PC-3 (cell line): ENCODE measurements around the gene ZSCAN29. TPM values are rescaled to one million over a fixed set of nuclear protein-coding genes. Genes with fewer than 3 reads are reported as not detected.

ENCODE experiments used
- ATAC-seq: fragments of 200-7000 bp; cut with Tn5 transposase; 2 replicates; pipeline ENCODE4 v1.9.1; 2020; ENCODE audit warnings: mild to moderate bottlenecking, moderate library complexity
- BruUV-seq: library from RNA; stranded (reverse); fragments of 400-500 nt; replicated peaks from 2 replicates; lab custom pipeline; 2021; lab: Mats Ljungman, UMichigan
- CTCF ChIA-PET: fragments of 300-600 bp; sonication (Branson Sonifier 250); formaldehyde crosslinking; loops from one replicate; lab custom pipeline; 2022; ENCODE audit warnings: antibody characterized with exemption; lab: Charles Lee
- POLR2A ChIA-PET: fragments of 300-600 bp; sonication (Branson Sonifier 250); formaldehyde crosslinking; loops from one replicate; lab custom pipeline; 2022; ENCODE audit warnings: antibody characterized with exemption; ENCODE audit not compliant: unreplicated experiment; lab: Charles Lee
- DNase-seq: peaks from one replicate; pipeline ENCODE4 v3.0.0-alpha.2; 2015
- H2AFZ ChIP-seq: fragments of 300-600 bp; sonication (generic); 2 replicates; pipeline ENCODE4 v1.6.0; 2016; ENCODE audit warnings: antibody characterized with exemption, low read length
- H3F3A ChIP-seq: fragments of 300-600 bp; sonication (generic); one replicate; pipeline ENCODE4 v1.6.0; 2017; ENCODE audit warnings: antibody characterized with exemption, low read length, control low read depth, mild to moderate bottlenecking; ENCODE audit not compliant: unreplicated experiment
- H3K27ac ChIP-seq: fragments of 300-600 bp; sonication (generic); 2 replicates; pipeline ENCODE4 v1.5.1; 2016; ENCODE audit warnings: mild to moderate bottlenecking, low read length
- H3K27me3 ChIP-seq: fragments of 300-600 bp; sonication (generic); 2 replicates; pipeline ENCODE4 v1.6.1; 2016; ENCODE audit warnings: low read length, mixed read lengths
- H3K36me3 ChIP-seq: fragments of 300-600 bp; sonication (generic); 2 replicates; pipeline ENCODE4 v1.6.1; 2016; ENCODE audit warnings: low read depth, mixed run types, low read length, mixed read lengths
- H3K4me1 ChIP-seq: fragments of 300-600 bp; sonication (generic); 2 replicates; pipeline ENCODE4 v1.5.1; 2016; ENCODE audit warnings: low read length; ENCODE audit not compliant: insufficient read depth
- H3K4me2 ChIP-seq: fragments of 300-600 bp; sonication (generic); 2 replicates; pipeline ENCODE4 v1.6.0; 2016; ENCODE audit warnings: low read length
- H3K4me3 ChIP-seq: fragments of 300-600 bp; sonication (generic); 2 replicates; pipeline ENCODE4 v1.5.1; 2016; ENCODE audit warnings: mild to moderate bottlenecking, low read length, mixed read lengths
- H3K79me2 ChIP-seq: fragments of 300-600 bp; sonication (generic); 2 replicates; pipeline ENCODE4 v1.6.1; 2017; ENCODE audit warnings: low read length, mixed read lengths
- H3K9ac ChIP-seq: fragments of 300-600 bp; sonication (generic); 2 replicates; pipeline ENCODE4 v1.6.0; 2016; ENCODE audit warnings: mild to moderate bottlenecking, low read length
- H3K9me2 ChIP-seq: fragments of 300-600 bp; sonication (generic); replicated peaks from 2 replicates; pipeline ENCODE4 v1.6.1; 2016; ENCODE audit warnings: mixed run types, low read length, mixed read lengths
- H3K9me3 ChIP-seq: fragments of 300-600 bp; sonication (generic); 2 replicates; pipeline ENCODE4 v1.6.1; 2016; ENCODE audit warnings: low read length, mixed read lengths
- H4K20me1 ChIP-seq: fragments of 300-600 bp; sonication (generic); 2 replicates; pipeline ENCODE4 v1.6.1; 2016; ENCODE audit warnings: low read length, mixed read lengths
- CTCF ChIP-seq: fragments of 300-600 bp; sonication (generic); conservative IDR thresholded peaks from 2 replicates; pipeline ENCODE4 v1.5.1; 2017; ENCODE audit warnings: antibody characterized with exemption, low read depth, mild to moderate bottlenecking, low read length
- EZH2 ChIP-seq: fragments of 300-600 bp; sonication (generic); IDR thresholded peaks from one replicate; pipeline ENCODE4 v1.6.1; 2017; ENCODE audit warnings: antibody characterized with exemption, mild to moderate bottlenecking, low read length; ENCODE audit not compliant: unreplicated experiment
- EZH2phosphoT487 ChIP-seq: fragments of 300-600 bp; sonication (generic); IDR thresholded peaks from 2 replicates; pipeline ENCODE4 v1.6.1; 2018; ENCODE audit warnings: mild to moderate bottlenecking, antibody characterized with exemption, low read length, borderline replicate concordance
- intact Hi-C: fragments of 100-400 bp; cut with micrococcal nuclease; formaldehyde crosslinking; loops from 2 replicates; pipeline ENCODE4 v1.9.0; 2023
- total RNA-seq: library from RNA; depleted of rRNA; stranded (reverse); fragments of >200 nt; gene quantifications from 2 replicates; pipeline ENCODE4 v1.2.3, GENCODE V29; 2014

ZSCAN29 gene
- total RNA-seq, 1 experiment from 2014 or later, result 28.0 TPM

- ATAC-seq, result no peak
- no peak for DNase-seq
These were observed 54.5 kb downstream of the ZSCAN29 start for GRCh38 chr15:43316016-43316970.

GRCh38 chr15:43314171-43314570, 56.7 kb downstream of the ZSCAN29 start:
- Histone ChIP-seq H3K4me3 (no peak overlapping the region), H3K9me2 (no peaks in the 10 kb centered on the region), H3K4me2 (no peak overlapping the region), H3K4me1 (no peaks in the 10 kb centered on the region), H3K9ac (no peak overlapping the region), H3K79me2 (no peaks in the 10 kb centered on the region), H3F3A (no peaks in the 10 kb centered on the region), H3K9me3 (no peaks in the 10 kb centered on the region), H4K20me1 (no peaks in the 10 kb centered on the region), H2AFZ (no peak overlapping the region), H3K27me3 (peaks cover 24% of the 10 kb centered on the region), H3K27ac (no peak overlapping the region), H3K36me3 (no peaks in the 10 kb centered on the region)
- intact Hi-C loops, result no loop called here
- TF ChIP-seq CTCF (no peak), EZH2phosphoT487 (no peak), EZH2 (no peak)
- ChIA-PET POLR2A (no interaction called here), CTCF (no interaction called here)
- no TSS peak for BruUV-seq
- ATAC-seq (peak; percentile 45), DNase-seq (peak; percentile 29)

More at GRCh38 chr15:43316016-43316970, 54.5 kb downstream of the ZSCAN29 start:
- H2AFZ ChIP-seq, result no peak overlapping the region
- intact Hi-C loops, result no loop called here
- H3K4me1 ChIP-seq, result no peaks in the 10 kb centered on the region
- no peaks in the 10 kb centered on the region for H3K79me2 ChIP-seq
- no peak overlapping the region for H3K27ac ChIP-seq
- H3K9me2 ChIP-seq, result no peaks in the 10 kb centered on the region
- TF ChIP-seq EZH2phosphoT487 (no peak), CTCF (no peak), EZH2 (no peak)
- peaks cover 6% of the 10 kb centered on the region; the same call in 1 of the 2 replicates for H3K27me3 ChIP-seq
- no peaks in the 10 kb centered on the region for H3K9me3 ChIP-seq
- H3K36me3 ChIP-seq, result no peaks in the 10 kb centered on the region
- no peak overlapping the region for H3K4me3 ChIP-seq
- no peaks in the 10 kb centered on the region for H3F3A ChIP-seq
- ChIA-PET POLR2A (no interaction called here), CTCF (interaction anchor here (0.6 kb wide), 1 partner anchor 85 kb away, joined by 3 read pairs; no protein-coding TSS in a partner anchor)
- no peak overlapping the region for H3K9ac ChIP-seq
- H4K20me1 ChIP-seq, result no peaks in the 10 kb centered on the region
- no peak overlapping the region for H3K4me2 ChIP-seq
- no TSS peak for BruUV-seq

GRCh38 chr15:43312378-43312777, 58.5 kb downstream of the ZSCAN29 start:
- Histone ChIP-seq H3K27ac (no peak overlapping the region), H3K4me1 (no peaks in the 10 kb centered on the region), H4K20me1 (no peaks in the 10 kb centered on the region), H3K27me3 (peaks cover 27% of the 10 kb centered on the region), H3K4me2 (no peak overlapping the region), H3F3A (no peaks in the 10 kb centered on the region), H3K4me3 (no peak overlapping the region), H3K9me2 (no peaks in the 10 kb centered on the region), H3K9ac (no peak overlapping the region), H3K9me3 (no peaks in the 10 kb centered on the region), H3K36me3 (no peaks in the 10 kb centered on the region), H2AFZ (no peak overlapping the region), H3K79me2 (no peaks in the 10 kb centered on the region)
- ATAC-seq (no peak), DNase-seq (no peak)
- TF ChIP-seq CTCF (no peak), EZH2phosphoT487 (no peak), EZH2 (no peak)
- intact Hi-C loops, result no loop called here
- POLR2A ChIA-PET, result no interaction called here
- no TSS peak for BruUV-seq
- CTCF ChIA-PET, result no interaction called here
